T-cell (primary cell): ENCODE data around the gene KCNK18. TPM values are rescaled to one million over a fixed set of nuclear protein-coding genes. Genes with fewer than 3 reads are reported as not detected.

ENCODE experiments used
- ATAC-seq, 4 experiments: fragments of 200-7000 bp in 3 of 4; fragments of 150-1000 bp in 1 of 4; cut with Tn5 transposase; replicated peaks in 1 of 4; 1 replicate in 3 of 4; 2 replicates in 1 of 4; pipeline ENCODE4 v1.10.0; 2021; ENCODE audit warnings: moderate library complexity in 3 of 4, mild to moderate bottlenecking in 2 of 4, moderate number of reproducible peaks in 1 of 4
- CTCF ChIA-PET, 2 donors: fragments of 300-600 bp; sonication (Branson Sonifier 250); formaldehyde crosslinking; loops; one replicate each; lab custom pipeline; 2022; ENCODE audit warnings: antibody characterized with exemption in 2 of 2; lab: Charles Lee
- POLR2A ChIA-PET, 2 donors: fragments of 300-600 bp; sonication (Branson Sonifier 250); formaldehyde crosslinking; loops; one replicate each; lab custom pipeline; 2022; ENCODE audit warnings: antibody characterized with exemption in 2 of 2; lab: Charles Lee
- DNase-seq, 35 experiments: peaks; one replicate each; pipeline versions ENCODE4 v3.0.0 to v3.0.0-alpha.2; 2013 to 2023
- H3K27ac ChIP-seq: one replicate; pipeline ENCODE4 v1.5.1; 2013; ENCODE audit warnings: low read length
- H3K27me3 ChIP-seq, 2 experiments: replicated peaks in 1 of 2; 1 replicate in 1 of 2; 2 replicates in 1 of 2; pipeline versions ENCODE4 v1.6.1 to v1.7.0; 2013; ENCODE audit warnings: low read length in 1 of 2, mixed read lengths in 1 of 2; ENCODE audit not compliant: control insufficient read depth in 2 of 2, insufficient read depth in 2 of 2; ENCODE audit errors: extremely low read depth in 1 of 2
- H3K36me3 ChIP-seq, 2 donors: 1 replicate in 1 of 2; 2 replicates in 1 of 2; pipeline versions ENCODE4 v1.6.1 to v1.7.0; 2013; ENCODE audit warnings: low read length in 1 of 2; ENCODE audit not compliant: control insufficient read depth in 2 of 2, insufficient read depth in 1 of 2; ENCODE audit errors: extremely low read depth in 1 of 2
- H3K4me1 ChIP-seq, 2 experiments: 1 replicate in 1 of 2; 2 replicates in 1 of 2; pipeline versions ENCODE4 v1.6.1 to v1.7.0; 2013; ENCODE audit warnings: low read length in 2 of 2, mixed read lengths in 1 of 2; ENCODE audit not compliant: insufficient read depth in 2 of 2, control insufficient read depth in 1 of 2; ENCODE audit errors: extremely low read depth in 1 of 2
- H3K4me3 ChIP-seq, 2 donors: 1 replicate in 1 of 2; 2 replicates in 1 of 2; pipeline versions ENCODE4 v1.5.1 to v1.7.0; 2013; ENCODE audit warnings: mild to moderate bottlenecking in 2 of 2, low read length in 1 of 2, moderate library complexity in 1 of 2; ENCODE audit not compliant: control insufficient read depth in 1 of 2; ENCODE audit errors: extremely low read depth in 1 of 2
- H3K9me3 ChIP-seq: 2 replicates; pipeline ENCODE4 v1.7.0; 2013
- H3K27ac Mint-ChIP-seq, 2 donors: one replicate each; pipeline ENCODE4 v1.8.0; 2020 to 2021; ENCODE audit warnings: mild to moderate bottlenecking in 2 of 2, mixed read lengths in 2 of 2
- H3K27me3 Mint-ChIP-seq, 2 donors: one replicate each; pipeline ENCODE4 v1.8.0; 2021 to 2022; ENCODE audit warnings: mixed read lengths in 2 of 2
- H3K36me3 Mint-ChIP-seq: one replicate; pipeline ENCODE4 v1.8.0; 2021; ENCODE audit warnings: mixed read lengths
- H3K4me1 Mint-ChIP-seq, 3 donors: one replicate each; pipeline ENCODE4 v1.8.0; 2020 to 2022; ENCODE audit warnings: mixed read lengths in 3 of 3, mild to moderate bottlenecking in 1 of 3
- H3K4me3 Mint-ChIP-seq, 3 donors: one replicate each; pipeline ENCODE4 v1.8.0; 2020 to 2022; ENCODE audit warnings: mild to moderate bottlenecking in 3 of 3, mixed read lengths in 3 of 3, moderate library complexity in 3 of 3
- H3K9me3 Mint-ChIP-seq, 3 donors: one replicate each; pipeline ENCODE4 v1.8.0; 2020 to 2022; ENCODE audit warnings: mixed read lengths in 3 of 3
- WGBS: methylation state at CpG from one replicate; pipeline ENCODE4 v1.1.5; 2013; ENCODE audit warnings: missing lambda C conversion rate; ENCODE audit not compliant: insufficient coverage; 5-methylcytosine and 5-hydroxymethylcytosine counted together
- total RNA-seq, 35 experiments: library from RNA in 6 of 35; stranded (reverse) in 6 of 35; fragments of 120-200 nt in 1 of 35; gene quantifications; one replicate each; pipeline versions ENCODE4 v1.2.1 to v1.2.4 and lab custom pipeline; 2013 to 2026

The KCNK18 gene
- total RNA-seq, 5 donors from 2014 or later (not counting 1 experiment from before 2014, with no cell fraction given) = not detected

GRCh38 chr10:117240621-117241529 lies 43.6 kb downstream of the KCNK18 start, which contains the start of gene SLC18A2:
SLC18A2 (plus strand) TSS chr10:117241114; CDS start chr10:117241694, 580 bp downstream.
- CTCF ChIA-PET = interaction anchor here in 1 of 2 donors (0.6 kb wide), 1 partner anchor 27 kb away, joined by 3 read pairs; no protein-coding TSS in a partner anchor
- H3K4me3 ChIP-seq = peak within 1 kb of the TSS in 1 of 2 donors; percentile 41
- peaks cover 0 to 9% of the 10 kb centered on the region in 2 experiments for H3K4me1 ChIP-seq
- Mint-ChIP-seq H3K27ac (peak within 1 kb of the TSS in 1 of 2 donors; percentile 32), H3K27me3 (peaks cover 35 to 58% of the 10 kb centered on the region in 2 donors), H3K36me3 (no peaks in the 10 kb centered on the region), H3K4me3 (peak within 1 kb of the TSS; percentile 41 to 74 (median 54)), H3K4me1 (peaks cover 4 to 13% (median 5%) of the 10 kb centered on the region in 3 donors), H3K9me3 (peaks cover 0 to 4% (median 0%) of the 10 kb centered on the region in 3 donors)
- peaks cover 0 to 52% of the 10 kb centered on the region in 2 experiments for H3K27me3 ChIP-seq
- H3K36me3 ChIP-seq = no peaks in the 10 kb centered on the region
- 9% methylated on average over 88 of the region's 93 CpGs for WGBS
- DNase-seq = no peak
- ATAC-seq = peak in 1 of 4 experiments; percentile 22
- no peak within 1 kb of the TSS for H3K27ac ChIP-seq
- POLR2A ChIA-PET = interaction anchor here in 1 of 2 donors (0.6 kb wide), 1 partner anchor 434 kb away, joined by 3 read pairs; no protein-coding TSS in a partner anchor
- H3K9me3 ChIP-seq = no peaks in the 10 kb centered on the region

- no peaks in the 10 kb centered on the region for H3K36me3 ChIP-seq
- Mint-ChIP-seq H3K27ac (peak overlapping the region in 1 of 2 donors; percentile 32), H3K27me3 (peaks cover 38 to 59% of the 10 kb centered on the region in 2 donors), H3K36me3 (no peaks in the 10 kb centered on the region), H3K4me3 (peak overlapping the region; percentile 41 to 74 (median 54)), H3K9me3 (peaks cover 0 to 4% (median 0%) of the 10 kb centered on the region in 3 donors), H3K4me1 (peaks cover 4 to 13% (median 5%) of the 10 kb centered on the region in 3 donors)
- no peak overlapping the region for H3K27ac ChIP-seq
- no peak for DNase-seq
- ATAC-seq = peak in 3 of 4 experiments; percentile 40 to 44 (median 41)
- H3K4me3 ChIP-seq = peak overlapping the region in 1 of 2 donors; percentile 39
- POLR2A ChIA-PET = no interaction called here
- no peaks in the 10 kb centered on the region for H3K9me3 ChIP-seq
- CTCF ChIA-PET = no interaction called here
- peaks cover 0 to 47% of the 10 kb centered on the region in 2 experiments for H3K27me3 ChIP-seq
- WGBS = 3% methylated on average over 42 of the region's 56 CpGs
- H3K4me1 ChIP-seq = peaks cover 0 to 12% of the 10 kb centered on the region in 2 experiments
Observed at GRCh38 chr10:117241541-117242462, 44.5 kb downstream of the KCNK18 start.

- Mint-ChIP-seq H3K9me3 (peaks cover 0 to under 1% (median 0%) of the 10 kb centered on the region in 3 donors), H3K27ac (no peak overlapping the region), H3K4me3 (peak overlapping the region in 1 of 3 donors; percentile 74), H3K36me3 (no peaks in the 10 kb centered on the region), H3K4me1 (peaks cover 9 to 14% (median 10%) of the 10 kb centered on the region in 3 donors), H3K27me3 (peaks cover 44 to 63% of the 10 kb centered on the region in 2 donors)
- Histone ChIP-seq H3K9me3 (no peaks in the 10 kb centered on the region), H3K27ac (no peak overlapping the region), H3K4me3 (no peak overlapping the region), H3K4me1 (peaks cover 2 to 15% of the 10 kb centered on the region in 2 experiments), H3K27me3 (peaks cover 0 to 48% of the 10 kb centered on the region in 2 experiments), H3K36me3 (no peaks in the 10 kb centered on the region)
- ChIA-PET CTCF (no interaction called here), POLR2A (no interaction called here)
- no peak for ATAC-seq
- no peak for DNase-seq
- 85% methylated on average over 4 of the region's 8 CpGs for WGBS
Observed at GRCh38 chr10:117242463-117242832, 45.2 kb downstream of the KCNK18 start.

DNA sequence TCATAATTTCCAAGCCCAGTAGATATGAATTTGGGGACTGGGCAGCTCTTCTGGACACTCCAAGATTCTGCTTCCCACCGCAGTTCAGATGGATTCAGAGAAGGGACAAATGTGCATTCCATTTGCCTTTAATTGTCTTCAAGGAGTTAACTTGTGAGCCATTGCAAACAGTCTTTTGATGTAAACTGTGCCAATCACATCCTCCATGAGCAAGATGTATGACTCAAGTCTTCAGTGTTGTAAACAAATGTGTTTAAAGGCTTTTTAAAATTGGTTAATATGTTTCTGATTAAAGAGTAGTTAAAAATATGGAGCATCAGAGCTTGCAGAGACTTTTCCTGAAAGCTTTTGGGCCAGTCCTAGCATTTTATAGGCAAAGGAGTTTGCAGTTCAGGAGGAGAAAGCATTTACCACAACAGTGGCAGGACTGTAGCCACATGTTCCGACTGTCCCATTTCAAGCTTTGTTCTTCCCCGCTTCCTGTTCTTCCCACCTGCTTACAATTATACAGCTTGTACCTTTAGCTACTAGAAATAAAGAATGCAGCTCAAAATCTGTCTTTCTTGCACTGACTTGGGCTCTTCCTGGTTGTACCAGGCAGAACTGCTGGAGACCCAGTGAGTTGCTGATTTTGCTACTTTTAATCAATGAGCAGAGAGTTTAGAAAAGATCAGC lies 49.8 kb downstream of the KCNK18 start:
- H3K27me3 Mint-ChIP-seq = peaks cover 36 to 59% of the 10 kb centered on the region in 2 donors
- Histone ChIP-seq H3K36me3 (no peaks in the 10 kb centered on the region), H3K4me1 (peaks cover 9 to 39% of the 10 kb centered on the region in 2 experiments), H3K9me3 (no peaks in the 10 kb centered on the region), H3K4me3 (peak overlapping the region in 1 of 2 donors; percentile 1), H3K27ac (no peak overlapping the region), H3K27me3 (peaks cover 0 to 41% of the 10 kb centered on the region in 2 experiments)
- H3K9me3 Mint-ChIP-seq = no peaks in the 10 kb centered on the region
- ATAC-seq = peak in 2 of 4 experiments; percentile 31 to 61
- ChIA-PET POLR2A (no interaction called here), CTCF (no interaction called here)
- no peak overlapping the region for H3K4me3 Mint-ChIP-seq
- DNase-seq = no peak
- H3K4me1 Mint-ChIP-seq = peaks cover 9 to 19% (median 18%) of the 10 kb centered on the region in 3 donors
- WGBS = 37% methylated on average over 3 of the region's 3 CpGs
- no peak overlapping the region for H3K27ac Mint-ChIP-seq
- no peaks in the 10 kb centered on the region for H3K36me3 Mint-ChIP-seq

DNA sequence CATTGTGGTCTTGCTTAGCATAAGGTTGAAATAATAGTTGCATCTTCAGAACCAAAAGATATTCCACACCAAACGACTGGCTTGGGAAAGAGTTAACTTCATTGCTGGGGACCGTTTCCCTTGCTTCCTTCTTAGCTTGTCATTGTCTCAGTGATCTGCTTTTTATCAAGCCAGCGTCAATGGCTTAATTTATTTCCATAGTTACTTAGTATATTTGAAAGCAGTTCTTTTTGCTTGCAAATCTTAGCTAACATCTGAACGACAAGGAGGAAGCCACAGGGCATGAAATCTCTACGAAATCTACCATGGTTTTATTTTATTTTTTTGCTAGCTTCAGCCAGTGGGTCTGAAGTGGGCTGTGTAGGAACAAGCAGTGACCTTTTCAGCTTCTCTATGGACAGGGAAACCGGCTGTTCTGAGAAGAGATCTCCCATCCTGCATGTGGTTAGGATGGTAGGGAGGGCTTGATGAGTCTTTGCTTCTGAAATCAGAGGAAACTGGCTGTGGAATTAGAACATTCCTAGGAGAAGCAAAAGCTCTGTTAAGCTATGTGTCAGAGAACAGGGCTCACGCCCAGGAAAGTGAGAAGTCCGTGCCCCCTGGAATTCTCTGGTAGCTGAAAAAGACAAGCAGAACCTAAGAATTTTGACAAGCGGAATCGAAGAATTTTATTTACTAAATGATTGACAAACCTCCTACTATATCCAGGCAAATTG lies 51.6 kb downstream of the KCNK18 start:
- H3K27ac Mint-ChIP-seq = peak overlapping the region in 1 of 2 donors; percentile 23
- ChIA-PET CTCF (interaction anchor here in 1 of 2 donors (1.0 kb wide), 1 partner anchor 71 kb away, joined by 3 read pairs; no protein-coding TSS in a partner anchor), POLR2A (no interaction called here)
- no peak overlapping the region for H3K4me3 ChIP-seq
- WGBS = 32% methylated on average over 4 of the region's 10 CpGs
- H3K27me3 ChIP-seq = peaks cover 0 to 31% of the 10 kb centered on the region in 2 experiments
- H3K9me3 Mint-ChIP-seq = no peaks in the 10 kb centered on the region
- peak overlapping the region in 1 of 3 donors; percentile 37 for H3K4me3 Mint-ChIP-seq
- H3K9me3 ChIP-seq = no peaks in the 10 kb centered on the region
- peaks cover 22 to 41% of the 10 kb centered on the region in 2 donors for H3K27me3 Mint-ChIP-seq
- H3K27ac ChIP-seq = no peak overlapping the region
- ATAC-seq (no peak), DNase-seq (no peak)
- no peaks in the 10 kb centered on the region for H3K36me3 ChIP-seq
- H3K4me1 ChIP-seq = peaks cover 9 to 39% of the 10 kb centered on the region in 2 experiments
- H3K36me3 Mint-ChIP-seq = no peaks in the 10 kb centered on the region
- H3K4me1 Mint-ChIP-seq = peaks cover 8 to 19% (median 17%) of the 10 kb centered on the region in 3 donors
